ENCODE data around the gene VPS54.

Gene VPS54

DNA sequence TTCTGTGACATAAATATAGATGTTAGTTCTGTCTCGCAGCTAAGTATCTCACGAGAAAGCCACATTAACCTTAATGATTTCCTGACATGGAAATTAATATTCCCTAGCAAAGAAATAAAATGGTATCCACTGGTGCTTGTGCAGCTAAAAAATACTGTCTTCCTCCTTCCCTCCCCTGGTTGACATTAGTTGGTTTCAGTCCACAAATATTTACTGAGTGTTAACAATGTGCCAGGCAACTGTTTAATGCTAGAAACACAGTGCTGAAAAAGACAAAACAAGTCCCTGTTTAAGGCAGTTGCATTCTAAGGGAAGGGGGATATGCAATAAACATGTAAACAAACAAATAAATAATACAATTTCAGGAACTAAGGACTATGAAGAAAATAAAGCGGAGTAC is 44.2 kb upstream of the VPS54 start:
- TF ChIP-seq, protein P1, sequence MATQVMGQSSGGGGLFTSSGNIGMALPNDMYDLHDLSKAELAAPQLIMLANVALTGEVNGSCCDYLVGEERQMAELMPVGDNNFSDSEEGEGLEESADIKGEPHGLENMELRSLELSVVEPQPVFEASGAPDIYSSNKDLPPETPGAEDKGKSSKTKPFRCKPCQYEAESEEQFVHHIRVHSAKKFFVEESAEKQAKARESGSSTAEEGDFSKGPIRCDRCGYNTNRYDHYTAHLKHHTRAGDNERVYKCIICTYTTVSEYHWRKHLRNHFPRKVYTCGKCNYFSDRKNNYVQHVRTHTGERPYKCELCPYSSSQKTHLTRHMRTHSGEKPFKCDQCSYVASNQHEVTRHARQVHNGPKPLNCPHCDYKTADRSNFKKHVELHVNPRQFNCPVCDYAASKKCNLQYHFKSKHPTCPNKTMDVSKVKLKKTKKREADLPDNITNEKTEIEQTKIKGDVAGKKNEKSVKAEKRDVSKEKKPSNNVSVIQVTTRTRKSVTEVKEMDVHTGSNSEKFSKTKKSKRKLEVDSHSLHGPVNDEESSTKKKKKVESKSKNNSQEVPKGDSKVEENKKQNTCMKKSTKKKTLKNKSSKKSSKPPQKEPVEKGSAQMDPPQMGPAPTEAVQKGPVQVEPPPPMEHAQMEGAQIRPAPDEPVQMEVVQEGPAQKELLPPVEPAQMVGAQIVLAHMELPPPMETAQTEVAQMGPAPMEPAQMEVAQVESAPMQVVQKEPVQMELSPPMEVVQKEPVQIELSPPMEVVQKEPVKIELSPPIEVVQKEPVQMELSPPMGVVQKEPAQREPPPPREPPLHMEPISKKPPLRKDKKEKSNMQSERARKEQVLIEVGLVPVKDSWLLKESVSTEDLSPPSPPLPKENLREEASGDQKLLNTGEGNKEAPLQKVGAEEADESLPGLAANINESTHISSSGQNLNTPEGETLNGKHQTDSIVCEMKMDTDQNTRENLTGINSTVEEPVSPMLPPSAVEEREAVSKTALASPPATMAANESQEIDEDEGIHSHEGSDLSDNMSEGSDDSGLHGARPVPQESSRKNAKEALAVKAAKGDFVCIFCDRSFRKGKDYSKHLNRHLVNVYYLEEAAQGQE (IDR thresholded peaks at IDR 0.05; ENCODE audit: insufficient read depth in 1 of 2, low read depth in 2 of 2, low read length in 2 of 2), result no peak
- TF ChIP-seq TAF1 (IDR thresholded peaks at IDR 0.05; ENCODE audit: borderline replicate concordance, insufficient read depth, low read length) (no peak), SIN3A (IDR thresholded peaks at IDR 0.05; ENCODE audit: borderline replicate concordance, insufficient read depth, low read length) (no peak), FOXP2 (optimal IDR thresholded peaks at IDR 0.05; ENCODE audit: borderline replicate concordance, extremely low read depth, extremely low read length, insufficient read depth) (no peak), POLR2AphosphoS5 (IDR thresholded peaks at IDR 0.05; ENCODE audit: low read depth, low read length) (no peak)

DNA sequence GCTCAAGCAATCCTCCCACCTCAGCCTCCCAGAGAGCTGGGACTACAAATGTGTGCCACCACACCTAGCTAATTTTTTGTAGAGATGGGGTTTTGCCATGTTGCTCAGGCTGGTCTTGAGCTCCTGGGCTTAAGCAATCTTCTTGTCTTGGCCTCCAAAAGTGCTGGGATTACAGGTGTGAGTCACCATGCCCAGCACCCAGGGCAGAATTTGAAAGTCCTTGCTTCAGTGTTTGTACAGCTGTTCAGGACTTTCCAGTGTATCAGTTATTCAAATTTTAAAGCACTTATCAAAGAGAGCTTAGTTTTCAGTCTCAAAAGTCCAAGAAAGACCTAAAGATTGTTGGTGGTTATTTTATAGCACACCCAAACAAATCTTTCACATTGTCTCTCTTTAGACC is 43.6 kb upstream of the VPS54 start:
- TF ChIP-seq POLR2AphosphoS5 (IDR thresholded peaks at IDR 0.05; ENCODE audit: low read depth, low read length) (no peak), SIN3A (IDR thresholded peaks at IDR 0.05; ENCODE audit: borderline replicate concordance, insufficient read depth, low read length) (no peak), TAF1 (IDR thresholded peaks at IDR 0.05; ENCODE audit: borderline replicate concordance, insufficient read depth, low read length) (no peak), FOXP2 (optimal IDR thresholded peaks at IDR 0.05; ENCODE audit: borderline replicate concordance, extremely low read depth, extremely low read length, insufficient read depth) (no peak)
- TF ChIP-seq, protein P1 (IDR thresholded peaks at IDR 0.05; ENCODE audit: insufficient read depth in 1 of 2, low read depth in 2 of 2, low read length in 2 of 2), result no peak

GRCh38 chr2:64059270-64059669 is 40.0 kb upstream of the VPS54 start:
- no peak for TF ChIP-seq TAF1 (IDR thresholded peaks at IDR 0.05; ENCODE audit: borderline replicate concordance, insufficient read depth, low read length)
- TF ChIP-seq FOXP2 (optimal IDR thresholded peaks at IDR 0.05; ENCODE audit: borderline replicate concordance, extremely low read depth, extremely low read length, insufficient read depth), result no peak
- no peak for TF ChIP-seq SIN3A (IDR thresholded peaks at IDR 0.05; ENCODE audit: borderline replicate concordance, insufficient read depth, low read length)
- TF ChIP-seq POLR2AphosphoS5 (IDR thresholded peaks at IDR 0.05; ENCODE audit: low read depth, low read length), result no peak
- TF ChIP-seq, protein P1 (IDR thresholded peaks at IDR 0.05; ENCODE audit: insufficient read depth in 1 of 2, low read depth in 2 of 2, low read length in 2 of 2), result no peak

DNA sequence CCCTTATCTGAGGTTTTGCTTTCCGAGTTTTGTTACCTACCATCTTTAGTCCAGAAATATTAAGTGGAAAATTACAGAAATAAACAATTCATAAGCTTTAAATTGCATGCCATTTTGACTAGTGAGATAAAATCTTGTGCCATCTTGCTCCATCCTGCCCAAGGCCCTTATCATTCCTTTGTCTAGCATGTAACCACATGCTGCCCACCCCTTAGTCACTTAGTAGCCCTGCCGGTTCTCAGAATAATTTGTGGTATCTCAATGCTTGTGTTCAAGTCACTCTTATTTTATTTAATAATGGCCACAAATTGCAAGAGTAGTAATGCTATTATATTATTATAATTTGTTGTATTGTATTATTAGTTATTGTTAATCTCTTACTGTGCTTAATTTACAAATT is 36.8 kb upstream of the VPS54 start:
- TF ChIP-seq TAF1 (IDR thresholded peaks at IDR 0.05; ENCODE audit: borderline replicate concordance, insufficient read depth, low read length) (no peak), POLR2AphosphoS5 (IDR thresholded peaks at IDR 0.05; ENCODE audit: low read depth, low read length) (no peak), SIN3A (IDR thresholded peaks at IDR 0.05; ENCODE audit: borderline replicate concordance, insufficient read depth, low read length) (no peak), FOXP2 (optimal IDR thresholded peaks at IDR 0.05; ENCODE audit: borderline replicate concordance, extremely low read depth, extremely low read length, insufficient read depth) (no peak)
- TF ChIP-seq, protein P1 (IDR thresholded peaks at IDR 0.05; ENCODE audit: insufficient read depth in 1 of 2, low read depth in 2 of 2, low read length in 2 of 2), result no peak
